SHP77 (cell line): ENCODE results near the gene FAM168A.
A peak's percentile ranks its signal among the peaks of the same experiment; 100 is the strongest.

Source experiments
- DNase-seq, 2 experiments: peaks; one replicate each; lab custom pipeline; 2025; lab: John Stamatoyannopoulos, UW

Gene FAM168A

GRCh38 chr11:73426219-73426850 lies 171.6 kb downstream of the FAM168A start:
- no peak for DNase-seq

- no peak for DNase-seq
These were observed 172.8 kb downstream of the FAM168A start for GRCh38 chr11:73425108-73425507.

DNA sequence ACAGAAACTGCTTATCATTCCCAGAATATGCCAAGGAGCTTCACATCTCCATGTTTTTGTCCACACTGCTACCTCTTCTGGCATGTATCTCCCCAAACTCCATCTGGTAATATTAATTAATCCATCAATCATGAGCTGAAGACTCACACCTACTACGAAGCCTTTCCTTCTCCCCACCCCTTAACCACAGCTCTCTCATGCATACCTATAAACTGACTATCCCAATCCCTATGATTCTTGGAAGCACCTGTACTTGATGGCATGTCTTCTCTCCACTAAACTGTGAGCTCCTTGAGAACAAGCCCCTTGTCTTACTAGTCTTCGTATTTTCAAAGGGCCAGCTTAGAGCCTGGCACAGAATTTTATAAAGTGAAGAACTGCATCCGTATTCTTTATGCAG lies 174.4 kb downstream of the FAM168A start:
- DNase-seq, result no peak

DNA sequence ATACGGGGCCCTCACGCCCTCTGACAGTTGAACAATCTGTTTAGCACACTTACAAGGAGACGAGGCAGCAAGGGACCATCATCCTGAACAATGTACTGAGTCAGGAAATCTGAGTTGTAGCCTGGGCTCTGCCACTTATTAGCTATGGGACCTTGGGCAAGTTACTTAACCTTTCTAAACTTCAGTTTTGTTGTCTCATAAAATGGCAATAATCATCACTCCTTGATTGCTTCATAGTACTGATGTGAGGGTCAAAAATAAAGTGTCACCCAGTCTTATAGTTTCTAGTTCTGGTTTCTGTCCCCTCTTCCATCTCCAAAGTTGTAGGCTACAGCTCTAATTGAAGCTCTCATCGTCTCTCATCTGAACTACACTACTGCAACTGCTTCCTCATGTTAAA lies 175.0 kb downstream of the FAM168A start:
- DNase-seq, result no peak

- DNase-seq, result no peak
These were observed 177.8 kb downstream of the FAM168A start for GRCh38 chr11:73420136-73420535.

DNA sequence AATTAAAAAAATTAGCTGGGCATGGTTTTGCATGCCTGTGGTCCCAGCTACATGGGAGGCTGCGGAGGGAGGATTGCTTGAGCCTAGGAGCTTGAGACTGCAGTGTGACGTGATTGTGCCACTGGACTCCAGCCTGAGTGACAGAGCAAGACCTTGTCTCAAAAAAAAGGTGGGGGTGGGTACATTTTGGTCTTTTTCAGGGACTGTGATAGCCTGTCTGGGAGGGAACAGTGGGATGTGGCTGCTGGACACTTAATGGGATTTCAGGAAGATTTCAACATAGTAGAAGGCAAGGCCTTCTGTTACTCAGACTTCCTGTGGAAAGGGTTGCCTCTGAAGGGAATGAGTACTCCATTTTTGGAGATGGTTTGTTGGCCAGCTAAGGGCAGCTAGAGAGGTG lies 181.1 kb downstream of the FAM168A start:
- no peak for DNase-seq

- DNase-seq, result no peak
These were observed 181.9 kb downstream of the FAM168A start for GRCh38 chr11:73415854-73416615.

DNA sequence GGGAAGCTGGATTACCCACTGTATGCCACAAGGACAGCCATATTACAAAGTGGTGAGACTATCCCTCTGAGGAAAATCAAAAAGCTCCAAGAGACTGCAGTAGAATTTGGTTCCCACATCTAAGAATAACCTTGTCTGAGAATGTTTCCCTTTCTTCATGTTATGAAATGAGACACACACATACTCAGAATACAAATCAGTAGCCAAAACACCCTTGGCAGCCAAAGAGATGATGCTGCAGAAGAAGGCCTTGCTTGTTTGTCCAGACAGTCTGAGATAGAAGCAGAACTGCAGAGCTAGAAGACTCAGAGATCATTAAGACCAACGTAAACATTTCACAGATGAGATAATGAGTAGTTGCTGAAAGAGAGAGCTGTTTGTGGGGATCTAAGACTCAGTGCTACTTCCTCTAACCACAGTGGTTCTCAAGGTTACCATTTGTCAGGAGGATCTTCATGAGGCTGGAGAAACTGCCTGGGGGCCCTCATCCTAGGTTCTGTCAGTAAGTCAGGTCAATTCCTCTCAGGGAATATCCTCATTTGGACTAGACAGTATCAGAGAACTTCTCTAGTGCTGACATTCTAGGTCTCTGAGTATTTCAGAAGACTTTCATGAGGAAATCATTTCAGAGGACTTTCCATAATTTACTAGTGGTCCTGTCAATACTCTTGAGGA lies 182.8 kb downstream of the FAM168A start:
- DNase-seq, result no peak

- DNase-seq, result no peak
These were observed 184.7 kb downstream of the FAM168A start for GRCh38 chr11:73413256-73413655.

- no peak for DNase-seq
These were observed 185.6 kb downstream of the FAM168A start for GRCh38 chr11:73412308-73412707.

DNA sequence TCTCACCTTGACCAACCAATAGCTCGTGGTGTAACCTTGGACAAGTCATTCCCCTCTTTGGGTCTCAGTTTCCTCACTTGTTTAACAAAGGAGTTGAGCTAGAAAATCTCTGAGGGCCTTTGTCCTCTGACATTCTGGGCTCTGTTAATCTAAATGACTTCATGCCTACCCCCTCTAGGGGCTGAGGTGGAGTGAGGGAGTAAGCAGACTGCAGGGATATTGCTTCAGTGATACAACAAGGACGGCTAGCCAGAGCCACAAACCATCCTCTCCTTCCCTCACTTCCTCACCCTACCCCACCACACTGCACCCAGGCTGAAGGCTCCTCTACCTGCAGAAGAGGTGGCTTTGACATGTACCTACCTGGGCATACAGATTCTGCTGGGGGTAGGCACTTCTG lies 186.9 kb downstream of the FAM168A start:
- no peak for DNase-seq

DNA sequence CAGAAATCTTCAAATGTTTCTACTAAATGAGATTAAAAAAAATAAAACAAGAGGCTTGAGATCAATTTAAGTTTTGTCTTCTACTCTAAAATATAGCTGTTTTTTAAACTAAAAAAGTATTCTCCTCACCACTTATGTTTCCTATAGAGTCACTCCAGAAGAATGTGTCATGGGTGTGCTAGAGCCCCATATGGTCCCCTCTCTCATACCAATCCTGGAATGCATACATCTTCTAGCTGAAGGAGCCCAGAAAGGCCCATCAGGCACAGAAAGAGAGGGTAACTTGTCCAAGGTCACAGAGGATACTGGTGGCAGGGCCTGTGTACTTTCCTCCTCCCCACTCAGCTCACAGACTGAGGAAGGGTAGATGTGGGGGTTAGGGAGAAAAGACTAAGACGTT lies 187.3 kb downstream of the FAM168A start:
- DNase-seq, result no peak

GRCh38 chr11:73409431-73409830 lies 188.5 kb downstream of the FAM168A start:
- no peak for DNase-seq

DNA sequence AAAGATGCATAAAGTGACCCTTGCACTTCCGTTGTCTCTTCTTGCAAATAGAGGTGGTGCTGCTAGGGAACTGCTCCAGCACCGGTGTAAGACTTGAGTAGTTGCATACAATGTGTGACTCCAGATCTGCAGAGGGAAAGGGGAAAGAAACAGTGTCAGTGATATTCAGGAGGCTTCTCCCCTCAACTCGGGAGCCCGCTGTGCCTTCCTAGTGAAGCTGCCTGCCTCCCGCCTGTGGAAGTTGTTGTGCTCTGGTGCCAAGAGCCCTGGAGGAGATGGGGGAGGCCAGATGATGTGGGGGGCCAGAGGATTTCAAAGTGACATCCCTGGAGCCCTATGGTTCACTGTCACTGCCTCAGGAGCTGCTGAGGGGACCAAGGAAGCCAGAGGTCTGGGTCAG lies 191.3 kb downstream of the FAM168A start:
- no peak for DNase-seq

GRCh38 chr11:73406131-73406530 lies 191.8 kb downstream of the FAM168A start:
- no peak for DNase-seq

DNA sequence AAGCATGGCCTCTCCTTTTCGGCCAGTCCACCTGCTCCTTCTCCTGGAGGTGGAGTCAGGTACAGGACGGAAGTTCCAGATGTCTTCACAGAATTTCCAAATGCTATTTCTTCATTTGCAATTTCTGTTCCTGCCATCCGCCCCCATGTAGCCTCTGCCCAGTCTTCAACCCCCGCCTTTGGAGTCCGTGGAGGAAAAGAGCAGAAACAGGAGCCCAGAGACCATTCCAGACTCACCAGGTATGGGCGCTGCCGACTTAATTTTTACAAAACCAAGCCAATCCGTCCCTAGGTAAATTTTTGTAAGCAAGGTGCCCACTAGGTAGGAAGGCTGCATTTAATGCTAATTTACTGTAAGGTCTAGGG lies 192.8 kb downstream of the FAM168A start:
- no peak for DNase-seq

GRCh38 chr11:73404506-73405145 lies 193.3 kb downstream of the FAM168A start:
- no peak for DNase-seq

GRCh38 chr11:73404048-73404447 lies 193.9 kb downstream of the FAM168A start:
- DNase-seq, result peak; percentile 31 to 52

- DNase-seq, result no peak
These were observed 194.4 kb downstream of the FAM168A start for GRCh38 chr11:73403541-73403940.

- DNase-seq, result peak in 1 of 2 experiments; percentile 35
These were observed 195.1 kb downstream of the FAM168A start for GRCh38 chr11:73402834-73403185.

DNA sequence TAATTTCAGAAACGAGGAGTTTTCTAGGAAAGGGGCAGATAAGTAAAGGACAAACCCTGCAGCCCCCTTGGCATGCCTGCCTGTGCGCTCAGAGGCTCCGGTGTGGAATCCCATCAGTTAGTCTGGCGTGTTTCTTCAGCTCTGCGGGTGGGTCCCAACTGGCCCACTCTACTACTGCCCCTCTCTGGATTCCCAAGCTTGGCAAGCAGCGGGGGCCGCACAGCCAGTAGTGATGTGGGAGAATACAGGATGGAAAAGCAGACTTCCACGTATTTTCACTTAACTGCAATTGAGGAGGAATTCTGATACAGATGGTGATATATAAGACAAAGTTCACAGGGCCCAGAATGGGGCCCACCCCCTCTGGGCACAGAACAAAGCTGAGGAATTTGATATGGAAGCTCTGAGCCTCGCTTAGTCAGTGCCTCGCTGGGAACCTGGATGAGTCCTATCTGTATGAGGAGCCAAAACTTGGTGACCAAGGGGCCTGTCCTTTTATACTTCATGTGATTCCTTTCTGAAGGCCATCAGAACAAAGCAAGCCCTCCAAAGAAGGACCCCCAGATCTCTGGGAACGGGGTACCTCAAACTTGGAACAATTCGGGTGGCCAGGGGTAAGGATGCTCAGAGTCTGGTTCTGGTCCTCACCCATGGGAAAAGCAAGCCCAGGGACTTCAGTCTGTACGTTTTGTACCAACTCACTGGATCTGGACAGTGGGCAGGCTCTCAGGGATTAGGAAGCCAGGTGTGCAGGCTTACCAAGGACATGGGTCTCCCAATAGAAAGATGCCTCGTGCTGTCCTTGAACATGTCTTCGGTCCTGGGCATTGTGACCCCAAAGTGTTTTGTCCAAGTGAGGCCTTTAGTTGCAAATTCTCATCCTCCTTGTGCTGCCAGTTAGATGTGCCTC lies 195.7 kb downstream of the FAM168A start:
- no peak for DNase-seq
